ENCODE data around the gene MNT.

MNT gene

DNA sequence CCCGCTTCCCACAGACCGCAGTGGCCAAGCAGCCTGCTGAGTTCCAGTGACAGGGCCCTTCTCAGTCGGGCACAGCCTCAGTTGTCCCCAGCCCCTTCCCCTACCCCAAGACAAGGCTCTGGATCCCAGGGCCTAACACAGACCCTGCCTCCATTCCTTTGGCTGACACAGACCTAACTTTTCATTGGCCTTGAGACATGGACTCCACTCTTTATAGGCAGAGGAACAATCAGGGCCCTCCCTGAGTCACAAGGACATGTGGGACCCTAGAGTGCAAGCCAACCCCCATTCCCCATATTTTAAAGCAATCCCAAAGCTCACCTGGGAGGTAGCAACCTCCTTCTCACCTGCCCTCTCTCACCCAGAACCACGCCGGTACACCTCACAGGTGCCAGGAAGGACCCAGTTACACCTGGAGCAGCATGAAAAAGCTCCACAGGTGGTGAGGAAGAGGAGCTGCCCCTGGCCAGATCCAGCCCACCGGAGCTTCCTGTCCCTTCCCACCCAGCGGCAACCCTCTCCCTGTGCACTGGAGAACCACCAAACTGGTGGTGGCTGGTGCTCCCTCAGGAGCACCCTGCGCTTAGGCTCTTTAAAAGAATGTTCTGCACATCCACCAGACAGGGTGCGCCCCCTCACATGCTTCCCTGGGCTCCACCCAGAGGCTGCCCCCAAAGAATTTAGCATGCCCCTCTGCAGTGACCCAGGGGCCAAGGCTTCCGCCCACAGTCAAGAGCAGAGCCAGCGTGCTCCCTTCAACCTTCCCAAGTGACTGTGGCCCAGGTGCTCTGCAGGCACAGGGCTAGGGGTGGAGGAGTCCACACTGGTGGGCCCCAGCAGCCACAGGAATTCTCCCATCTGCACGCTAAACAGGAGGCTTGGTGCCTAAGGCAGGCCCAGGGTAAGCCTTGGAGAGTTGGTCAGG, 3.4 kb downstream of the MNT start:
- peak overlapping the region; percentile 100 for H3K27ac ChIP-seq
- no peak for DNase-seq (ENCODE audit: low read depth, low spot score)

DNA sequence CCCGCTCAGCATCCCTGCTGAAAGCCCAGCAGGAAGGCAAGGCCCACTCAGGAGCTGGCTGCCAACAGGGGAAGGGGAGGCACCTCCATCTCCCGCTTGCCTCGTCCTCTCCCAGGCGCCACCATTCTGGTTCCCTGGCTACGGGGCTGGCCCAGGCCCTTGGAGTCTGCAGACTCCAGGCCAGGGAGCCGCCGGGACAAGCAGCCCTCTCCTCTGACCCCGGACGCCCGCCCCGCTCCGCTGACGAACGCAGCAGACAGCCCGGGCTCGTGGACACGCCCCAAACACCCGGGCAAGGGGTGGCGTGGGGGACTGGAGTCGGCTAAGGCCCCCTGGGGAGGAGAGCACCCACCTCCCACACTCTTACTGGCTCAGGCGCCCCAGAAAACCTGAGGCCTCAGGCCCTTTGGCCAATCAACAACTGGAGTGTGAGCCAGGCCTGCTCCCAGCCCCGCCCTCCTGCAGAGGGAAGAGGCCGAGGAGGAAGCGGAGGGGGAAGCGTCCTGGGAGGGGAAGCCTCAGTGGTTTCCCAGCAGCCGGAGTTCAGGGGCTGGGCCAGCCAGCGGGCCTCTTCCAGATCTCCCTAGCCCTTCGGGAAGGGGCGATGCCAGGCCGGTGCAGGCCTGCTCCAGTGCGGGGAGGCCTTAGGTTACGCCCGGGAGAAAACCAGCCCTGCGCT, 4.2 kb downstream of the MNT start:
- DNase-seq (ENCODE audit: low read depth, low spot score) = peak; percentile 74
- H3K27ac ChIP-seq = peak overlapping the region; percentile 100

DNA sequence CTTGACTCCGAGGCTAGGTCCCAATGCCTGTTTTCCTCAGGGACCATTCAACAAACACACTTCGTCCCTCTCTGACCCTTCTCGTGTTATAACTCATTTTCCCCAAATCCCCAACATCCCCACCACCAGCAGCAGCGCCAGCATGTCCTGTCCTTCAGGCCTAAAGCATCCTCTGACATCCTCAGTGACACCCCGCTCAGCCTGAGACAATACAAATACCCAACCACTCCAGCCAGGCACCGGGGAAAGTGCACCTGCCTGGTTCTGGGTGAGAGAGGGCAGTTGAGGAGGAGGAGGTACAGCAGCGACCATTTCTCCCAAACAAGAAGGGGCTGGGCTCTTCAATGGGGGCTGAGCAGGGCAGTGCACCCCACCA, 4.7 kb downstream of the MNT start:
- peak overlapping the region; percentile 100 for H3K27ac ChIP-seq

DNA sequence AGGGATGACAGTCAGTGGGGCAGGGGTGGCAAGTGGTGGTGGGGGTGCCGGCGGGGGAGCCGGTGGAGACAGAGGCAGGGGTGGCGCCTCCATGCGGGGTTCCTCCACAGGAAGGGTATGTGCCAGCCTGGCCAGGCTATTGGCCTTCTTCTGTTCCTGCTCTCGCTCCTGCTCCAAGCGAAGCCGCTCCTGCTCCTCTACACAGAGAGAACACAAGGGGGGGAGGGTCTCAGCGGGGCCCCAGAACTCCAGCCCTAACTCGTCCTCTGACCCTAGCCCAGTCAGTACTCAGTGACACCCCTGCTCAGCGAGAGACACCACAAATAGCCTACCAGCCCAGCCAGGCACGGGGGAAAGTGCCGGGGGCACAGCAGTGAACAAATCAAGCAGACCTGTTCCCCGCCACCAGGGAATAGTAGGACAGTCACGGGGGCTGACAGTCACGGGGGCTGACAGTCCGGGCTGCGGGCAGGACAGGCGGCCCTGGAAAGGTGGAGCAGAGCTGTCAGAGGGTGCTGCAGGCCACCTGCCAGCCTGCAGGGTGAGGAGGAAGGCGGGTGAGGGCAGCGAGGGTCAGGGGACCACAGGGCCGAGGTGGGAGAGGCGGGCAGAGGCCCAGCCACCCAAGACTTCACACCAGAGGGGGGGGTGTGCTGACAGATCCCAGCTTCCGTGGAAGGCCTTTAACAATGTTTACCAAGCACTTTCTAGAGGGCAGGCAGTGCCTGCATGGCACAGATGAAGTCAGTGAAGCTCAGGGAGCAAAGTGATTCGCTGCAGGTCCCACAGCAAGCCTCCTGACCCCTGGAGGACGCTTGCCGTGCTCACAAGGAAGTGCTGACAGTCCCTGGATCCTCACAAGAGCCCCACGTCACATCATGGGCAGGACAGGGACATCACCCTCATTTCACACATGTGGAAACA, 5.3 kb downstream of the MNT start:
- no peak for DNase-seq (ENCODE audit: low read depth, low spot score)
- peak overlapping the region; percentile 100 for H3K27ac ChIP-seq

More for the DNA sequence above, 4.7 kb downstream of the MNT start:
- DNase-seq (ENCODE audit: low read depth, low spot score) = no peak

DNA sequence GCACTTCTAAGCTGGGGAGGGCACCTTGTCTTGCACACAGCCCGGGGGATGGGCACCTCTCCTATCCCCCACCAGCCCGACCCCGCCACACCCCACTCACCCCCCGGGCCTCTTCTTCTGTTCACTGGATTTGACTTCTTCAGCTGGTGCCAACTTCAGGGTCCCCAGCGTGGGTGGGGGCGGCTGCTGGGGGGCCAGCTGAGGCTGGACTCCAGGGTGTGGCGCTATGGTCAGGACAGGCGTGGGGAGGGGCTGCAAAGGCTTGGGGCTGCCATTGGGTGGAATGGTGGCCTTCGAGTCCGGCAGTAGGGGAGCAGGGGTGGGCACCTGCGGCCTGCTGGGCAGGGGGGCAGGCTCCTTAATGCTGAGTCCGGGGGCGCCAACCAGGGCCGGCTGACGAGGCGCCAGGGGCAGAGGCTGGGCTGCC, 6.1 kb downstream of the MNT start:
- no peak for DNase-seq (ENCODE audit: low read depth, low spot score)
- H3K27ac ChIP-seq = peak overlapping the region; percentile 96

DNA sequence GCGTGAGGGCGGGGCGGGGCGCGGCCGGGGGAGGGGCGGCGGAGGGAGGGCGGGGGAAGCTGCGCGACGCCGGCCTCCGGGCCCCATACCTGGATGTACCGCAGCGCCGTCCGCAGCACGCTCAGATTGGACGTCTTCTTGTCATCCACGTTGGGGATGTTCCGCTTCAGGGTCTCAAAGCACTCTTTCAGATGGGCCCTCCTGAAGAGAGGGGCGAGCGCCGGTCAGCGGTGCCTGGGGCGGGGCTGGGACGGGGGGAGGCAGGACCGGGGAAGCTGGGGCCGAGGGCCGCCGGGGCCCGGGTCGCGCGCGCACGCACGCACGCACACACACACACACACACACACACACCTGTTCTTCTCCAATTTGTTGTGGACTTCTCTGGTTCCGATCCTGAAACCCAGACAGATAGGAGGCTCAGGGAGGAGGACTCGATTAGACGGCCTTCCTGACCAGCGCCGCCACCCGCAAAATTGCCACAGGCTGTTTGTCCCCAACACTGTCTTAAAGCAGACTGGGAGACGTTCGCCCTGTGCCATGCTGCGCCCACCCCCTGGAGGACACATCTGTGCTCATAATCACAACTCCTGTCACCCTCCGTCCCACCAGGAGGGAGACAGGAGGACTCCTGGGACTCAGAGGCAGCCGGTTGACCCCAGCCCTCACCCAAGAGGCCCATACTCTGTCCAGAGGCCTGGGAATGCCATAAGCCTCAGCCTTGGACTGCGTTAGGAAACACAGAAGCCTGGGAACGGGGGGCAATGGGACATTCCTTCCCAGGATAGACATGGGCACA, 6.7 kb downstream of the MNT start:
- H3K27ac ChIP-seq = peak overlapping the region; percentile 96

DNA sequence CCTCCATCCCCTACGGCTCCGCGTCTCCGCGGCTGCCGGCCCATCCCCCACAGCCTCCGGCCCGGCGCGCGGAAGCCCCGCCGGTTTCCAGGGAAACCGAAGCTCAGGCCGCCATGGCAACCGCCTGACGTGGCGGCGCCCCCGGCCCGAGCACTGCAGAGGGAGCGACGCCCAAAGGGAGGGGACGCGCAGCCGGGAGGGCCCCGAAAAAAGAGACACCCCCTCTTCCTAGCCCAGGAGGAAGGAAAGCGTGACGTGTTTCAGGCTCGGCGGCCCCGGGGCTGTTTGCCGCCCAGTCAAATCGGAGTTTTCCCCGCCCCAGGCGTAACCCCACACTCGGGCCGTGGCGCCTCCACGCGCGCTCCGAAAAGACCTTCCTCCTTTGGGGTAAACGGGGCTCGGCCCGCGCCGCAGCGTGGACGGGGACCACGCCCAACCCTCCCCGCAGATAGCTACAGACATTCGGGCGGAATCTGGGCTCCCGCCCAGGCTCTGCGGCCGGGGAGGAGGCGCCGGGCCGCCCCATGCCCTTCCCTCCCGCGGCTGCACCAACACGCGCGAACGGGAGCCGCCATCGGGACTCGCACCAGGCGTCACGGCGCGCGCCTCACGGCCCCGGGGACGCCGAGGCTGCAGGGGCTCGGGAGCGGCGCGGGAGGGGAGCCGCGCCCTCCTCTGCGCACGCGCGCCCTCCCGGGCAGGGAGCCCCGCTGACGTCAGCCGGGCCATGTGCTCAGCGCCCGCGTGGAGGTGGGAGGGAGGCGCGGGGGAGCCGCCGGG, 7.5 kb downstream of the MNT start:
- peak overlapping the region; percentile 96 for H3K27ac ChIP-seq
- no peak for DNase-seq (ENCODE audit: low read depth, low spot score)

More for the DNA sequence above, 6.7 kb downstream of the MNT start:
- DNase-seq (ENCODE audit: low read depth, low spot score) = no peak

DNA sequence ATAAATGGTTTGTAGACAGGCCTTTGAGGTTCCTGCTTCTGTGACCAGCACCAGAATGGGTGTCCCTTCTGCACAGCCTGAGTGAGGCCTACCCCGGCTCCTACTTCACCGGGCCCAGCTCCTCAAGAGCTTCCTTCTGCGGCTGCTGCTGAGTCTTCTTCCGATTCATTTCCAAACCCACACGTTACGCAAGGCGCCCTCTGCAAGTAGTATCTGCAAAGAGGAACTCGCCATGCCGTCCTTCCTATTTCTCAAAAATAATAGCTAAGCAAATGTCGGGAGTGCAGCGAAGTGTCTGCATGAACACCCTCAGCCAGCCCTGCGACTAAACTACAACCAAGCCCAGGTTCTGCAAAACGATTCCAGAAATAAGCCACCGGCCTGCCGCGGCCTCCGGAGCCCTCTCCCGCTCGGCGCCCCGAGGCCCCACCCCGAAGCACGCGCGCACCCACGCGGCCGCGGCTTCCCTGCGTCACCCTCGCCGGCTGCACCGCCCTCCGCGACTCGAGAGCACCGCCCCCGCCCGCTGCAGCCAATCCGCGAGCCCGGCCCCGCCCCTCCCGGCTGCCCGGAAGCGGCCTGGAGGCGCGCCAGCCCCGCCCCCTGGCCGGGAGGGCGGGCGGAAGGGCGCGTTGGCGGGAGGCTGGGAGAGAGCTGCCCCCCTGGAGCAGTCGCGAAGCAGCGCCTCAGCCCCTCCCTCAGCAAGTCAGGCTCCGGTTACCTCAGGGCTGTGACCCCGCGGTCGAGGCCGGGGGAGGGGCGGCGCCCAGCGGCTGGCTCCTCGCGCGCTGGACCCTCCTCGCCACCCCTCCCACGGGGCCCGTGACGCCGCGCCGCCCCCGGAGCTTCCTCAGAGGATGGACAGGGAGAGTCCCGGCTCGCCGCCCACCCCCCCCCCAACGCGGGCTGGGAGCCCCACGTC, 8.3 kb downstream of the MNT start:
- DNase-seq (ENCODE audit: low read depth, low spot score) = no peak
- H3K27ac ChIP-seq = peak overlapping the region; percentile 96

DNA sequence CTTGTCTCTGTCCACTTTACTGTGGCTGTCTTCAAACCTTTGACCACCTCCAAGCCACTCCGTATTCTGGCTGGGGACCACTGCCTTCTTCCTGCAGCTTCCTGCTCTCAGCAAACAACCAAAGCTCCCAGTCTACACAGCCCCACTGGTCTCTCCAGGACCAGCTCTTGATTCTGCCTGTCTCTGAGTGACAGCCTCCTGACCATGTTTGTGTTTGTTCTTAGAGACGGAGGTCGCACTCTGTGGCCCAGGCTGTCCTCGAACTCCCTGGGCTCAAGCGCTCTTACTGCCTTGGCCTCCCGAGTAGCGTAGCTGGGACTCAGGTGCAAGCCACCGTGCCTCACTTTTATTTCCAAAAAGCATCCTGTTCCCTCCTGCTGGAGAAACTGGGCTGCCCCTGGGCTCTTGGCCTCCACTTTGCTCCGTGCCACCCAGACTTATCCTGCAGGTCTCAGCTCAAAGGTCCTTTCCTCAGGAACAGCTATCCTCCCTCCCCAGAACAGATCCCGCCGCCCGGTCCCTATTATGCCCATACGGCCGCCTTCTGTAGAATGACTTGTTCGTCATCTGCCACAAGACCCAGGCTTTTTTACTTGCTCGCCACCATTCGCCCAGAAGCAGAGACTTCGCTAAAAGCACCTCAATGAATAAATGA, 9.1 kb downstream of the MNT start:
- no peak for DNase-seq (ENCODE audit: low read depth, low spot score)
- peak overlapping the region; percentile 96 for H3K27ac ChIP-seq

DNA sequence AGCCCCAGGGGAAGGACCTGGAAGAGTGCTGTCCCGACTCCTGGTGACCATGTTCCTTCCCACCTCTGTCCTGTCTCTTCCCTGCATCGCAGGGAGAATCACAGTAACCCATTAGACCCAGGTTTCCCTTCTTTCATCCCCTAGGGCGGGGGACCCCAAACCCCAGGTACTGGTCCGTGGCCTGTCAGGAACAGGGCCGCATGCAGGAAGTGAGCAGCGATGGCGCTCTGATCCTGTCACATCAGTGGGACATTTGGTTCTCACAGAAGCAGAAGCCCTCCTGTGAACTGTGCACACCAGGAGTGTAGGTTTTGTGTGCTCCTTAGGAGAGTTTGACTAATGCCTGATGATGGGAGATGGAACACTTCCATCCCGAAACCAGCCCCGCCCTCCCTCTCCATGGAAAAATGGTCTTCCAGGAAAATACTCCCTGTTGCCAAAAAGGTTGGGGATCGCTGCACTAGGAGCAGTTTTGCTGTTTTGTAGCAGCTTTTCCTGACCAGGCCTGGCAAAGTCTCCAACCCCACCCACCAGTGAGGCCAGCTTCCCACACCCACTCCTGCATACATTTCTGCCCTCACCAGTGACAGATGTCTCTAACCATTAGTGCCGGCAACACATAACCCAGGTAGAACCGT, 10.5 kb downstream of the MNT start:
- no peak overlapping the region for H3K27ac ChIP-seq
- DNase-seq (ENCODE audit: low read depth, low spot score) = no peak

DNA sequence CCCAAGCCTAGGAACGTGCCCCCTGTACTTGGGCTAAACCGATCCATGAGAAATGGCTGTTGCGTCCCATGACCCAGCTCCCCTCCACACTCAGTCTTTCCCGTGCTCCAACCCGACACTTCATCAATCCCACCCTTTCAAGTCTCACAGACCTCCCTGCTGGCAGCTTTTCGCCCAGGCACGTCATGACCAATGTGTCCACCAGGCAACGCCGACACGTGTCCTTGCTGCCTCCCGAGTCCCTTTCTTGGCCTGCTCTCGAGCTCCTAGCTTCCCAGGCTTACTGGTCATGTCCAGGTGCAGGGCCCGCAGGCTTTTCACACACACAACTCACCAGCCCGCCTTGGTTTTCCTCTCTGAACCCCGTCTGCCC, 12.2 kb downstream of the MNT start:
- no peak overlapping the region for H3K27ac ChIP-seq
- no peak for DNase-seq (ENCODE audit: low read depth, low spot score)

DNA sequence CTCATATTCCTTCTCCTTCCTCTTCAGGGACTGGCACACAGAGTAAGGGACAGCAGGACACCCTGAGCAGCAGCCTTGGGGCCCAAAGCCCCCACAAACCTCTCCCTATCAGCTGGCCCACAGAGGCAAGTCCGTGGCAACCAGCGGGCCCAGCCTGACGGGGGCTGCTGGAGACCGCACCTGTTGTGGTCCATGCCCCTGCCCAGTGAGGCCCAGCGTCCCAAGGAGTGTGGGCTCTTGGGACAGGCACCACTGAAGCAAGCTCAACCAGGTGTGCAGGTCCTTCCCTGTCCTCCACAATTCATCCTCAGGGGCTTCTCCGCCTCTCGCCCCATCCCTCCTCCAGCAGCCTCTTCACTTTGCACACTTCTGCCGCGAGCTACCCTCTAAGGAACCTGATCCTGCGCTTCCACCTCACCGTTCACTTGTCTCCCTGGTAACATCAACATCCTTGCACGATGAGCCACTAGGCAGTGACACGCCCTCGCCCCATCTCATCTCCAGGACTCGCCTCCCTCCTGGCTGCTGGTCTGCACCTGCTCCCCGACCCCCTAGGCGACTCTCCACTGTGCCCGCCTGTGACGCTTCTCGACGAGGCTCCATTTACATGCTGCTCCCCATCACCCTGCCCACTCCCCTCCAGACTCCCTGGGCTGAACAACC, 12.7 kb downstream of the MNT start:
- H3K27ac ChIP-seq = no peak overlapping the region

DNA sequence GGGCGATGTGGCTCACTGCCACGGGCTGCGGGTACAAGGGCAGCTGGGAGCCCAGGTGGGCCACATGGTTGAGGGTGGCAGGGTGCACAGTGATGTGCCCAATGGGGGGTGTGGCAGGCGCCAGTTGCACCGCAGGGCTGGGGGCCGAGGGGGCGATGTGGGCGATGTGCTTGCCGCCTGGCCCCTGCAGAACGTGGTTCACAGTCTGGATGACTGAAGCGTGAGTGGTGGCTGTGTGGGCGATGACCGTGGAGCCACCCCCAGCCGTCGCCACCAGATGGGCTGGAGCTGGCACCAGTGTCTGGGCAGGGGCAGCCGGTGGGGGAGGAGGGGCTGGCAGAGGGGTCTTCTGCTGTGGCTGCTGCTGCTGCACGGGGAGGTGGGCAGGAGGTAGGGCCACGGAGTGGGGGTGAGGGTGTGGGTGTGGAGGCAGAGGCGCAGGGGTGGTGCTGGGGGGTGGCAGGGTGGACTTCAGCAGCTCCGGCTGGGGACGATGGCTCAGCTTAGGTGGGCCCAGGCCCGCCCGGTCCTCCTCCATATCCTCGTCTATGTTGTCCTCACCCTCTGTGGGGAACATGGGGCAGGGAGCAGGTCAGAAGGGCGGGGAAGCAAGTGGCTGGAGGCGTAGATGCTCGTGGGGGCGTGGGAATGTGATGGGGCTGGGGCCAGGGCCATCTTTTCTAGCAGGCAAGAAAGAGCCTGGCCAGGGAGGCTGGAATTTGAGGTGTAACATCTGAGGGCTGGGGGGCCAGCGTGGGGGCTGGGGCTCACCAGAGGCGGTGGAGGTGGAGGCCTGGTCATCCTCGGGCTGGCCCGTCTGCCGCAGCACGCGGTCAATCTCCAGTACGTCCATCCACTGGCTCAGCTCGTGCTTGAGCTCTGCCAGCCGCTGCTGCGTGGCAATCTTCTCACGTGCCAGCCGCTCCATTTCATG, 13.5 kb downstream of the MNT start:
- no peak for DNase-seq (ENCODE audit: low read depth, low spot score)

More for the DNA sequence above, 12.7 kb downstream of the MNT start:
- DNase-seq (ENCODE audit: low read depth, low spot score) = no peak

DNA sequence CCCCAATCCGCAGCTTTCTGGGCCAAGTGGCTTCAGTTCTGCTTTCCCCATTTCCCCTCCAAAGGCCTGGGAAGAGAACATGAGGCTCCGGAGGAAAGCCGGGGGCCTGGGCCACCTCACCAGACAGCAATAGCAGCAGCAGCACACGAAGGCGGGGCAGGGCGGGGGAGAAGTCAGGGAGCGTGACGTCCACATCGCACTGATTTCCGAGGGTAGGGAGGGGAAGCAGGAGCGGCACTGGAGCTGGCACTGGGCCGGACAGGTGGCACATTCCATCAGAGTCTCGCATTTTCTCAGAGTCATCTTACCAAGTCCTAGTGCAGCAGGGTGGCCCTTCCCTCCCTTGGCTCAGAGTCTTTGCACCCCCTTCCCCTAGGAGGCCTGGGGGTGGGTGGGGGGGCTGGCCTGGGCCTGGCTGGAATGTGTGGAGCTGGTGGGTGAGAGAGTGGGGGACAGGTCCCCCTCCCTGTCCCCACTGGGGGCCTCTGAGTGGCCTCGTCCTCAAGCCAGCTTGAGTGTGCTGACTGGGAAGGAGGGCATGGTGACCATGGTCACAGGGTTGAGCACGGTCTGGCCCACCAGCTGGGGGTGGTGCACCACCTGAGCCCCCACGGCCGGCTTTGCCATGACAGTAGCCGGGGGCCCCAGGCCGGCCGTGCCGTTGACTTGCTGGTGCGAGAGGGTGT, 14.3 kb downstream of the MNT start:
- H3K27ac ChIP-seq = peak overlapping the region; percentile 54
- no peak for DNase-seq (ENCODE audit: low read depth, low spot score)

More for the DNA sequence above, 13.5 kb downstream of the MNT start:
- peak overlapping the region; percentile 54 for H3K27ac ChIP-seq
